Activated naive CD8-positive, alpha-beta T cell treated with anti-CD3 and anti-CD28 coated beads for 36 hours (primary cell): ENCODE results near the gene ABHD16B. TPM values are rescaled to one million over a fixed set of nuclear protein-coding genes. Genes with fewer than 3 reads are reported as not detected.

Experiments used
- DNase-seq: peaks from one replicate; pipeline ENCODE4 v3.0.0; 2021
- H3K27ac Mint-ChIP-seq: one replicate; pipeline ENCODE4 v1.8.0; 2022; ENCODE audit warnings: mild to moderate bottlenecking, moderate library complexity, mixed read lengths
- H3K27me3 Mint-ChIP-seq: one replicate; pipeline ENCODE4 v1.8.0; 2022; ENCODE audit warnings: mild to moderate bottlenecking, mixed read lengths
- H3K36me3 Mint-ChIP-seq: one replicate; pipeline ENCODE4 v1.8.0; 2021; ENCODE audit warnings: mild to moderate bottlenecking, mixed read lengths
- H3K4me1 Mint-ChIP-seq: one replicate; pipeline ENCODE4 v1.8.0; 2021; ENCODE audit warnings: mixed read lengths
- H3K4me3 Mint-ChIP-seq: one replicate; pipeline ENCODE4 v1.8.0; 2022; ENCODE audit warnings: mild to moderate bottlenecking, moderate library complexity, mixed read lengths
- H3K9me3 Mint-ChIP-seq: one replicate; pipeline ENCODE4 v1.8.0; 2022; ENCODE audit warnings: mixed read lengths
- total RNA-seq, 2 experiments: library from RNA; stranded (reverse); gene quantifications; one replicate each; pipeline ENCODE4 v1.2.3, GENCODE V29; 2021

ABHD16B gene
- total RNA-seq, 2 experiments from 2014 or later: not detected

- Mint-ChIP-seq H3K4me1 (peaks cover 35% of the 10 kb centered on the region), H3K4me3 (no peak overlapping the region), H3K36me3 (peaks cover 9% of the 10 kb centered on the region), H3K9me3 (no peaks in the 10 kb centered on the region), H3K27ac (no peak overlapping the region), H3K27me3 (no peaks in the 10 kb centered on the region)
- no peak for DNase-seq
Measured at GRCh38 chr20:63908008-63908682, 46.8 kb downstream of the ABHD16B start.

DNA sequence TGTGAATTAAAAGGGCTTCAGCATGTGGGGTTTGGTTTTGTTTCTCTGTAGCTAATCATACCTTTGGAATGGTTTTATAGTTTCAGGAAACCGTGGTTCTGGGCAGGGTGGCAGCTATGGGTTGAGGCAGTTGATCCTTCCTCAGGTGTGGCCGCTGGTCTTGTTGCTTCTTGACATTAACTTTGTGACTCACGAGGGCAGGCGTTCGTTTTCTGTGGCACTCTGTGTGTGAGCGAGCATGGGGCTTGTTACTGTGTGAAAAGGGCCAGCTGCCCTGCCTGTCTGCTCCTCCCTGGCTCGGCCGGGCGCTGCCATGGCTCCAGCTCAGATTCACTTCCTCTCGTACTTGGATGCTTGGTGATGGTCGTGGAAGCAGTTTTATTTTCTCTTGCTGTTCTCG is 49.9 kb downstream of the ABHD16B start:
- Mint-ChIP-seq H3K4me1 (peaks cover 27% of the 10 kb centered on the region), H3K4me3 (no peak overlapping the region), H3K36me3 (peaks cover 22% of the 10 kb centered on the region), H3K27me3 (no peaks in the 10 kb centered on the region), H3K27ac (no peak overlapping the region), H3K9me3 (peaks cover 1% of the 10 kb centered on the region)
- DNase-seq: no peak

Other genes starting within 250 kb of the ABHD16B start
- 10 to 100 TPM; 13.8 to 14.6 TPM for gene GMEB2, start 234.4 kb upstream of the ABHD16B start, total RNA-seq
- 10 to 100 TPM; 10.2 to 11.7 TPM for gene STMN3, start 208.1 kb upstream of the ABHD16B start, total RNA-seq
- 10 to 100 TPM; 43.9 to 44.8 TPM for gene RTEL1, start 203.2 kb upstream of the ABHD16B start, total RNA-seq
- gene TNFRSF6B, start 164.8 kb upstream of the ABHD16B start, total RNA-seq: not detected
- gene ARFRP1, start 153.5 kb upstream of the ABHD16B start, total RNA-seq: 10 to 100 TPM; 49.5 to 50.1 TPM
- gene ZGPAT, start 153.5 kb upstream of the ABHD16B start, total RNA-seq: 10 to 100 TPM; 22.0 to 22.1 TPM
- 10 to 100 TPM in 1 of 2 experiments, 1 to 10 TPM in 1; 9.3 to 12.2 TPM for gene LIME1, start 124.8 kb upstream of the ABHD16B start, total RNA-seq
- gene SLC2A4RG, start 121.7 kb upstream of the ABHD16B start, total RNA-seq: 10 to 100 TPM; 25.7 to 29.3 TPM
- under 1 TPM in 1 of 2 experiments, not detected in 1; 0.04 TPM for gene ZBTB46, start 30.2 kb upstream of the ABHD16B start, total RNA-seq
- gene TPD52L2, start 3.8 kb downstream of the ABHD16B start, total RNA-seq: 10 to 100 TPM; 58.6 to 58.9 TPM
- gene DNAJC5, start 33.6 kb downstream of the ABHD16B start, total RNA-seq: 10 to 100 TPM; 32.1 to 32.9 TPM
- 10 to 100 TPM; 27.6 to 28.9 TPM for gene UCKL1, start 94.9 kb downstream of the ABHD16B start, total RNA-seq
- gene ZNF512B, start 108.4 kb downstream of the ABHD16B start, total RNA-seq: 10 to 100 TPM; 11.6 to 11.8 TPM
- gene SAMD10, start 118.1 kb downstream of the ABHD16B start, total RNA-seq: 10 to 100 TPM; 16.7 to 19.3 TPM
- gene PRPF6, start 119.6 kb downstream of the ABHD16B start, total RNA-seq: 10 to 100 TPM; 64.5 to 64.6 TPM
- 1 to 10 TPM; 2.1 to 2.5 TPM for gene C20orf204, start 174.7 kb downstream of the ABHD16B start, total RNA-seq
- gene SOX18, start 188.1 kb downstream of the ABHD16B start, total RNA-seq: not detected
- gene TCEA2, start 201.7 kb downstream of the ABHD16B start, total RNA-seq: 10 to 100 TPM; 37.8 to 38.6 TPM
- 10 to 100 TPM; 26.4 to 31.8 TPM for gene RGS19, start 218.0 kb downstream of the ABHD16B start, total RNA-seq
- gene OPRL1, start 218.6 kb downstream of the ABHD16B start, total RNA-seq: under 1 TPM; 0.16 to 0.25 TPM
- gene LKAAEAR1, start 222.9 kb downstream of the ABHD16B start, total RNA-seq: under 1 TPM; 0.47 to 0.50 TPM
- not detected for gene NPBWR2, start 246.1 kb downstream of the ABHD16B start, total RNA-seq